HL-60 (cell line): ENCODE measurements around the gene TACC2.

Source experiments
- GABPA ChIP-seq: IDR thresholded peaks from 2 replicates; pipeline ENCODE4 v1.6.1; 2012; ENCODE audit warnings: low read depth
- POLR2AphosphoS5 ChIP-seq: IDR thresholded peaks from 2 replicates; pipeline ENCODE4 v1.6.1; 2012; ENCODE audit warnings: low read depth
- SPI1 ChIP-seq: IDR thresholded peaks from 2 replicates; pipeline ENCODE4 v1.6.1; 2012; ENCODE audit warnings: low read depth, mild to moderate bottlenecking, borderline replicate concordance
- TF ChIP-seq, protein P1 (sequence below): IDR thresholded peaks from one replicate; pipeline ENCODE4 v1.5.1; 2011; ENCODE audit warnings: low read length, control low read depth, inconsistent platforms; ENCODE audit not compliant: insufficient read depth
- TF ChIP-seq, protein P2 (sequence below): IDR thresholded peaks from 2 replicates; pipeline ENCODE4 v1.6.1; 2012; ENCODE audit warnings: low read depth; ENCODE audit not compliant: insufficient replicate concordance

DNA sequence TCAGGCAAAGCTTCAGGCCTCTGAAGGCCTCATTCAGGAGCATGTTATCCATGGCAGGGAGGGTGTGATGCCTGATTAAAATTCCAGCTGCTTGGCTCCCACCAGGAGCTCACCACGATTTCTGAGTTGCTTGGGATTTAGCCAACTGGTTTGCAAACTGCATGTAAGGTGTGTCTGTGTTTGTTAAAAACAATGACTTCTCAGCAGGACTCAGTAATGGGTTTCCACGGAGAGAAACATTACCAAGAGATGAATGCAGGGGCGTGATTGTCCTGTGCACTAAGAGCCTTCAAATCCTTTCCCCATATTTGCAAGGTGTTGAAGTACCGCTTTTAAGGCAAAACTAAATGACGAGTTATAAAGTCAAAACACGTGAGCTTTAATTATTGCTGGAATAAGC is 193.3 kb downstream of the TACC2 start:
- TF ChIP-seq, protein P1, sequence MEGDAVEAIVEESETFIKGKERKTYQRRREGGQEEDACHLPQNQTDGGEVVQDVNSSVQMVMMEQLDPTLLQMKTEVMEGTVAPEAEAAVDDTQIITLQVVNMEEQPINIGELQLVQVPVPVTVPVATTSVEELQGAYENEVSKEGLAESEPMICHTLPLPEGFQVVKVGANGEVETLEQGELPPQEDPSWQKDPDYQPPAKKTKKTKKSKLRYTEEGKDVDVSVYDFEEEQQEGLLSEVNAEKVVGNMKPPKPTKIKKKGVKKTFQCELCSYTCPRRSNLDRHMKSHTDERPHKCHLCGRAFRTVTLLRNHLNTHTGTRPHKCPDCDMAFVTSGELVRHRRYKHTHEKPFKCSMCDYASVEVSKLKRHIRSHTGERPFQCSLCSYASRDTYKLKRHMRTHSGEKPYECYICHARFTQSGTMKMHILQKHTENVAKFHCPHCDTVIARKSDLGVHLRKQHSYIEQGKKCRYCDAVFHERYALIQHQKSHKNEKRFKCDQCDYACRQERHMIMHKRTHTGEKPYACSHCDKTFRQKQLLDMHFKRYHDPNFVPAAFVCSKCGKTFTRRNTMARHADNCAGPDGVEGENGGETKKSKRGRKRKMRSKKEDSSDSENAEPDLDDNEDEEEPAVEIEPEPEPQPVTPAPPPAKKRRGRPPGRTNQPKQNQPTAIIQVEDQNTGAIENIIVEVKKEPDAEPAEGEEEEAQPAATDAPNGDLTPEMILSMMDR: no peak
- TF ChIP-seq, protein P2, sequence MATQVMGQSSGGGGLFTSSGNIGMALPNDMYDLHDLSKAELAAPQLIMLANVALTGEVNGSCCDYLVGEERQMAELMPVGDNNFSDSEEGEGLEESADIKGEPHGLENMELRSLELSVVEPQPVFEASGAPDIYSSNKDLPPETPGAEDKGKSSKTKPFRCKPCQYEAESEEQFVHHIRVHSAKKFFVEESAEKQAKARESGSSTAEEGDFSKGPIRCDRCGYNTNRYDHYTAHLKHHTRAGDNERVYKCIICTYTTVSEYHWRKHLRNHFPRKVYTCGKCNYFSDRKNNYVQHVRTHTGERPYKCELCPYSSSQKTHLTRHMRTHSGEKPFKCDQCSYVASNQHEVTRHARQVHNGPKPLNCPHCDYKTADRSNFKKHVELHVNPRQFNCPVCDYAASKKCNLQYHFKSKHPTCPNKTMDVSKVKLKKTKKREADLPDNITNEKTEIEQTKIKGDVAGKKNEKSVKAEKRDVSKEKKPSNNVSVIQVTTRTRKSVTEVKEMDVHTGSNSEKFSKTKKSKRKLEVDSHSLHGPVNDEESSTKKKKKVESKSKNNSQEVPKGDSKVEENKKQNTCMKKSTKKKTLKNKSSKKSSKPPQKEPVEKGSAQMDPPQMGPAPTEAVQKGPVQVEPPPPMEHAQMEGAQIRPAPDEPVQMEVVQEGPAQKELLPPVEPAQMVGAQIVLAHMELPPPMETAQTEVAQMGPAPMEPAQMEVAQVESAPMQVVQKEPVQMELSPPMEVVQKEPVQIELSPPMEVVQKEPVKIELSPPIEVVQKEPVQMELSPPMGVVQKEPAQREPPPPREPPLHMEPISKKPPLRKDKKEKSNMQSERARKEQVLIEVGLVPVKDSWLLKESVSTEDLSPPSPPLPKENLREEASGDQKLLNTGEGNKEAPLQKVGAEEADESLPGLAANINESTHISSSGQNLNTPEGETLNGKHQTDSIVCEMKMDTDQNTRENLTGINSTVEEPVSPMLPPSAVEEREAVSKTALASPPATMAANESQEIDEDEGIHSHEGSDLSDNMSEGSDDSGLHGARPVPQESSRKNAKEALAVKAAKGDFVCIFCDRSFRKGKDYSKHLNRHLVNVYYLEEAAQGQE: no peak
- TF ChIP-seq GABPA: no peak
- no peak for TF ChIP-seq POLR2AphosphoS5
- no peak for TF ChIP-seq SPI1
